A549 treated with DMSO at 1 μM for 4 hours (cell line): ENCODE measurements around the gene VIL1. TPM values are rescaled to one million over a fixed set of nuclear protein-coding genes. Genes with fewer than 3 reads are reported as not detected.

ENCODE experiments used
- total RNA-seq: library from RNA; stranded (reverse); fragments of 200-300 nt; extraction: Qiagen RNA extraction; gene quantifications from 5 replicates; pipeline ENCODE4 v1.2.3, GENCODE V29; 2022; ENCODE audit warnings: low read depth

VIL1 gene
- total RNA-seq, result 0.16 to 0.33 TPM (median 0.18 TPM) in 5 replicates

GRCh38 chr2:218418717-218419458 lies at the start of gene VIL1:
TSS of gene VIL1 (plus strand) at chr2:218419123. CDS start at chr2:218423779, 4,656 bp downstream.

DNA sequence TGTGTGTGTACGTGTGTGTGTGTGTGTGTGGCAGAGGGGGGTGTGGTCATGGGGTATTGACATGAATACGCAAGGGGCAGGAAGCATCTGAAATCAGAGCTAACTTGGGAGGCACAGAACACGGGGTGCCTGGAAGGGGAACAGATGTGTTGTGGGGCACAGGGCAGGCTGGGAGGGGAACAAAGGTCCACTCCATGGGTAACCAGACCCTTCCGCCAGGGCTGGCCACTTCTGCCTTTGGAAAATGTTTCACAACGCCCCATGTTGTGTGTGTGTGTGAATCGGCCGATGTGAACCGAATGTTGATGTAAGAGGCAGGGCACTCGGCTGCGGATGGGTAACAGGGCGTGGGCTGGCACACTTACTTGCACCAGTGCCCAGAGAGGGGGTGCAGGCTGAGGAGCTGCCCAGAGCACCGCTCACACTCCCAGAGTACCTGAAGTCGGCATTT lies 37.0 kb upstream of the VIL1 start, which contains the start of gene SLC11A1:
TSS of gene SLC11A1 (plus strand) at position 358 of the 451 bp plus-strand sequence. CDS start 96 bp downstream, outside the sequence.

GRCh38 chr2:218399391-218400166 lies 19.3 kb upstream of the VIL1 start, which contains the start of gene CTDSP1:
TSS of gene CTDSP1 (plus strand) at chr2:218399868. CDS start at chr2:218400091, 223 bp downstream.

Other genes with a start within 250 kb of the VIL1 start
- gene ARPC2, start 201.9 kb upstream of the VIL1 start, total RNA-seq, result 286 to 304 TPM (median 289 TPM) in 5 replicates
- 0.07 to 0.23 TPM (median 0.15 TPM) in 5 replicates for gene GPBAR1, start 158.1 kb upstream of the VIL1 start, total RNA-seq
- gene AAMP, start 149.0 kb upstream of the VIL1 start, total RNA-seq, result 109 to 189 TPM (median 121 TPM) in 5 replicates
- 62.1 to 67.0 TPM (median 63.3 TPM) in 5 replicates for gene PNKD, start 148.6 kb upstream of the VIL1 start, total RNA-seq
- 117 to 131 TPM (median 121 TPM) in 5 replicates for gene TMBIM1, start 126.6 kb upstream of the VIL1 start, total RNA-seq
- 0.14 to 0.16 TPM in 2 of 5 replicates, not detected in the others for gene CATIP, start 62.3 kb upstream of the VIL1 start, total RNA-seq
- 0.15 to 0.28 TPM (median 0.19 TPM) in 5 replicates for gene SLC11A1, start 36.9 kb upstream of the VIL1 start, total RNA-seq
- gene CTDSP1, start 19.3 kb upstream of the VIL1 start, total RNA-seq, result 63.4 to 83.1 TPM (median 71.7 TPM) in 5 replicates
- gene USP37, start 149.2 kb downstream of the VIL1 start, total RNA-seq, result 4.8 to 7.4 TPM (median 6.3 TPM) in 5 replicates
- gene CNOT9, start 149.7 kb downstream of the VIL1 start, total RNA-seq, result 41.8 to 53.3 TPM (median 49.7 TPM) in 5 replicates
- gene PLCD4, start 188.8 kb downstream of the VIL1 start, total RNA-seq, result 0.26 to 0.69 TPM (median 0.31 TPM) in 5 replicates
- 15.5 to 21.3 TPM (median 19.5 TPM) in 5 replicates for gene ZNF142, start 240.5 kb downstream of the VIL1 start, total RNA-seq
- 38.3 to 50.3 TPM (median 44.1 TPM) in 5 replicates for gene BCS1L, start 240.6 kb downstream of the VIL1 start, total RNA-seq